ENCODE results near the gene GPC6.

Gene GPC6

DNA sequence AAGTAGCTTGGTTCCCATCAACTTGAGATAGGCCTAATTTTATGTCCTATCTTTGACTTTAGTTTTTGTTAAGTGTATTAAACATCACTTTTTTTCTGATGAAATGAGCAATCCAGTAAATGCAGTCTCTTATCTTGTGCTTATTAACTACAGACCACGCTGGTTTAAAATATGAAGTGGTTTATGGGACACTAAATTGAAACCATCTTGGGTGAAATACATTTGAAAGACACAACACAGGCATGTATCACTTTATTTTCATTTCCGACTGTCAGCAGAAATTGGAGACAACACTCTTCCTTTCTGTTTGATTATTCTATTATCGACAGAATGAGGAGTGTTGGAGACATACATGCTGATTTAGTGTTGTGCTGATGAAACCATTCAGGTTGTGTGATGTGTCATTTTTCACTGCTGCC is 447.7 kb downstream of the GPC6 start:
- DNase-seq (ENCODE audit: low read depth in 2 of 2): peak; percentile 18 to 29

DNA sequence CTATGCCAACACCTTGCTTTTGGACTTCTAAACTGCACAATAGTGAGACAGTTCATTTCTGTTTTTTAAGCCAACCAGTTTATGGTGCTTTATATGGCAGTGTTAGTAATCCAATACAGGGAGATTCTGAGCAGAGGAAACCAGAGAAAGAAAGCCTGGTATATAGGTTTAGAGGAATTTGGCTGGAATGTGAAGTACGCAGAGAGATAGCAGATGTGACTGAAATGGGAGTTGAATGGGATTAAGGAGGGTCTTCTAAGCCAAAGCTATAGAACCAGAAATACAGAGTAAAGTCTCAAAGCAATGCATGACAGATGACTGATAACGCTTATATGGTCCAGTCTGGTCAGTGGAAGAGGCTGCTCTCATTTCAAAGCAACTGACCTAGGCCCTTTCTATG is 453.7 kb downstream of the GPC6 start:
- no peak for DNase-seq (ENCODE audit: low read depth in 2 of 2)

DNA sequence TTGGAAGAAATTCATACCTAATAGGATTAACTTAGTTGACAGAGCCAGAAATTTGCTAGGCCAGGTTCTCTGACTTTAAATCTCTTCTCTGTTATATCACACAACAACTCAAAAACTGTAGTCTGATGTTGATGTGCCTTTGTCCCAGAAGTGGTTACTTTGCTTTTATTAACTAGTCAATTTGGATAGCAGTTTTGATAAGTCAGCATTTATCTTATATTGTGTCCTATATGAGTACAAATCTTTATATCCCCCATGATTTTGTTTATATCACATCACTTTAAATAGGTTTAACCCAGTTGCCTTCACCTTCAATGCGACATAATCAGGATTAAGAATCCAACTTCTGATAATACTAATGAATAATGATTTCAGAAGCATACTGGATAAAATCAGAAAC is 459.3 kb downstream of the GPC6 start:
- DNase-seq (ENCODE audit: low read depth in 2 of 2): no peak

DNA sequence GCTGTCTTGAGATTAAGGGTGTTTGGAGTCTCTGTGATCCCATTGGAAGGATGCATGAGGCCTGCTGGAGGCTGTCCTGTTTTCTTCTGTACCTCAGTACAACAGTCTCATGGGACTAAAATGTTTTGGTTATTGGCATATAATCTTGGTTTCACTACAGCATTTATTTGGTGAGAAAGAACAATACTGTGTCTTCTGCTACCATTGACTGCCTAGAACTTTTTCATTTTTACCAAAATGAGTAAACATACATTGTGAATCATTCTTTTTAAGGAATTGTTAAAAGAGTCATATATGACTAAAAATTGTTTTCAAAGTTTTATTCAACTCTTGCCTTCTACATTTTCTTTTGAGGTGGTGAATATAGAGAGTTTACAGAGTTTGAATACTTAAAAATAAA is 459.8 kb downstream of the GPC6 start:
- no peak for DNase-seq (ENCODE audit: low read depth in 2 of 2)

DNA sequence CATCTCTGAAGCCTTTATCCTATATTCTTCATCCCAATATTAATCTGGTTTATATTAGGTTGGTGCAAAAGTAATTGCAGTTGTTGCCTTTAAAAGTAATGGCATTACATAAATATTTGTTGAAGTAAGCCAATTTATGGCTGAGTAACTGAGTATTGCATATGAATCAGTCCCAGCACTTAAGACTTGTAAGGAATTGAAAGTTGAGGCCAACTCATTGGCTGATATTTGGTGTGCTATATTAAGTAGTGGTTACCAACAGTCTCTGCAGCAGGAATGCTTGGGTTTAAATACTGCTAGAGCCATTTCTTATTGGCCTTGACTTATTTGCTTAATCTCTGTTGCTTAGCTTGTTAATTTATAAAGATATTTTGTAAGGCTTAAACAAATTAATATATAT is 460.7 kb downstream of the GPC6 start:
- no peak for DNase-seq (ENCODE audit: low read depth in 2 of 2)

DNA sequence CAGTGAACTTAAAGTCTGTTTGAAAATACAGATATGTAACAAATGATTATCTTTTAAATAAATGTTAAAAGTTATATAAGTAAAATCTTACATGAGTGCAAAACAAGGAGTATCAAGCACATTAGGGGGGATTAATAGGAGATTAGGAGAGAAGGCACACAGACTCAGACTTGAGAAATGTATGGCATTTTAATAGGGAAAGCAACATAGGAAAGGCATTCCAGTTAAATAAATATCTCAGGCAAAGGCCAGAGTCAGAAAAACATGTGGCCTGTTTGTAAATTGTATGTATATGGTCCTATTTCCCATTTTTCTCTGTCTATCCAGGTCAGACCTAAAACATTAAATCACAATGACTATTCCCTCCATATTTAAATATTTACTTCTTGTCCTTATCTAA is 462.7 kb downstream of the GPC6 start:
- DNase-seq (ENCODE audit: low read depth in 2 of 2): peak in 1 of 2 experiments; percentile 17

DNA sequence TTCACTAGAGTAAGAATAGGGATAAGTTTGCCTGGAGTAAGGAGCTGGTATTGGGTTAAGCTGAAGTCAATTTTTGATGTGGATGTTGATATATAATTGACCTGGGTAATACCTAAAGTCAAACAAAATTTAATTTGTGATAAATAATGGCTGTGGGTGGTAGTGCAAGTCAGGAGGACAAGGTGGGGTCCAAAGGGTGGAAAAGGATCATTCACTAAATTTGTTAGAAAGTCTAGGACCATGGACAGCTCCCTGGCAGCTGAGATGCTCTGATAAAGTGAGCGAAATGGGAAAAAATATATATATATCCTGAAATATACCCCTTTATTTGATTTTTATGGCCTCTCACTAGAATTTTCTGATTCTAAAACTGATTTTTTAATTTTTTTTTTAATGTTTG is 463.5 kb downstream of the GPC6 start:
- peak in 1 of 2 experiments; percentile 12 for DNase-seq (ENCODE audit: low read depth in 2 of 2)

DNA sequence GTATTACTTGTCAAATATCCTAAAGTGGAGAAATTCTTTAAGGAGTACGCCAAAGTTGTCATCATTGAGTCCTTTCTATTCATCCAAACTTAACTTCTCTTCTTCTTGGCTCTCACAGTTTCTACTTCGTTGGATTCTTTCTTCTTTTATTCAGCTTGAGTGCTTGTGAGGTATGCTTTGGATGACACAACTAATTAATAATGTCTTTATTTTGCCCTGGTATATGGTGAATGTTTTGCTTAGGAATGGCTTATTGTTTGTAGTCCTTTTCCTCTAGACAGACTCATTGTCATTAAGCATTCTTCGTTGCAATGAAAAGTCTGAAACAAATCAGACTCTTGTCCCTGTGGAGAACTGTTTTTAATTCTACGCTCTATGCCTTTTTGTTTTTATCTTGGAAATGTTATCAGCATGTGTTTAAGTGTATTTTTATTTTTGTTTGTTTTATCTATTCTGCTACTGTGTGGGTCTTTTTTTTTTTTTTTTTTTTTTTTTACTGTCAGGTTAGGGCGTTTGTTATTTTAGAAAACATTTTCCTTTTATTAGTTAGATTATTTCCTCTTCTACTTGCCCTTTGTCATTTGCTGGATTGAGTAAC is 471.5 kb downstream of the GPC6 start:
- DNase-seq (ENCODE audit: low read depth in 2 of 2): no peak

DNA sequence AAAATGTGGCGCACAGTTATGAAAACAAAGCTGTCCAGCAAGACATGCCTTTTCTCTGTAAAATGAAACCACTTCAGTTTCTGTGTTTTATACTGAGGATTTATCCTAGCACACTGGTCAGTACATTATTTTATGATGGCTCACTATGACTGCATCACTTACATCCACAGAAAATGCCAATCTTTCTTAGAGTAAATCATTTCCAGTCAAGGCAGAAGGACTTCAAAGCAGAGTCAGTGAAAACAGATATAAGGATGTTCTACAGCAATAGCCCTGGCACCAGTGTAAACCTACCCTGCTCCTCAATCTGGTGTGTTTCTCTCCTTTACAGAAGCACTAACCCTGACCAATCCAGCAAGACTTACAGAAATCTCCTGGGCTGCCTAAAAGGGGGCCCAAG is 473.5 kb downstream of the GPC6 start:
- DNase-seq (ENCODE audit: low read depth in 2 of 2): no peak

DNA sequence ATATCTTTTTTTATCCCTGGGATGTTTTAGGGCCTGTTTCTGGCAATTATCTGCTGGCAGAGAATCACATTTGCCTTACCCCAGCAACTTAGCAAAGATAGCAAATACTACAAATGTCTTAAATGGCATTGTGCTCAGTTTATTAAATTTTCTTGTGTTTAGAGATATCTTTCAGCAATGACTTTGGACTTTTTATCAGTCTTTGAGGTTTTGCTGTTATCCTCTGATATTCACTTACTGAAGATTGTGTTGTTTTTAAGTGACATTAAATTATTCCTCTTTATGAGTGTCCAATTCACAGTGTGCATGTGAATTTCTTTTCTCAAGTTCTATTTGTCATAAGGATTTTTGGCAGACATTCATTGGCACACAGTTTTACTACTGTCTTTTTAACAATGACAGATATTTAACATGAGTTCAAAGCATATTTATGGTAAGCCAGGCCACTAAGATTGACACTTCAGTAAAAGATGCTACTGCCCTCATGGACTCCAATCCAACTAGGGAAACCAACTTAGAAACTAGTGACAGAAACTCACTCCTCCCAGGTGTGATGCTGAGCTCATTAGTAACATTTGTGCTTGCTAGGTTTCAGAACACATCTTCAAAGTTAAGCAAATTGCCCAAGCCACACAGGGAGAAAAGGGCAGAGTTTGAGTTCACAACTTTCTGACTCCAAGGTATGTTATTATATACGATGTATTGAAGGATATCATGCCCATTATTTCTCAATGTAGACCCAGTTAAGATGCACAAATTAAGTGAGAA is 481.9 kb downstream of the GPC6 start:
- no peak for DNase-seq (ENCODE audit: low read depth in 2 of 2)

DNA sequence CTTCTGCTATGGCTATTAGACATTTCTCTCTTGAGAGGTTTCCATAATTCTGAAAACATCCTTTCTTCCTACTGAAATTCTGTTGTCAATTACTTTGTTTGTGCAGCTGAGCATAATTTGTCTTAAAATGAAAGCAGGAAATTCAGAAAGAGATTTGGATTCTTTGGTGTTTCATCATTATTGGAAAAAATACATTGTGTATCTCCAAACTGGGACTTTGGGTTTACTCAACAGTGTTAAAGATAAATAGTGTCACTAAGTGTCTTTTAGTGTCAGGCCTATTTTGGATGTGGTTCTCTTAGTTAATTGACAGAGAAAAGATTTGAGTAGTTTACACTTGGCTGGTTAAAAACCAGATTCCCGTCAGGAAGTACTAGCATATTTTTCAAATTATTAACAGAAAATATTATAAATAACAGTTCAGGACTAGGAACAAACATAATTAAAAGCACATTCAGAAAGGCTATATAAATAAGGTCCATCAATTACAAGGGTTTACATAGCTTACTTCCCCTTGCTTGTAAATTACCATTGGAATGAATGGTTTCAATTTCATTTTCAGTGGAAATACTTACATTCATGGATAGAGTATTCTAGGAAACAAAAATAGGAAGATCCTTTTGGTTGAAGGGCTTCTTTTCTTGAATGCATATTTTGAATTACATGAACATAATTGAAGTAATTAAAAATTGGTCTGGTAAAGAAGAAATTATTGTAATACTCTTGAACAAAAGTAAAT is 483.1 kb downstream of the GPC6 start:
- peak; percentile 55 to 65 for DNase-seq (ENCODE audit: low read depth in 2 of 2)

DNA sequence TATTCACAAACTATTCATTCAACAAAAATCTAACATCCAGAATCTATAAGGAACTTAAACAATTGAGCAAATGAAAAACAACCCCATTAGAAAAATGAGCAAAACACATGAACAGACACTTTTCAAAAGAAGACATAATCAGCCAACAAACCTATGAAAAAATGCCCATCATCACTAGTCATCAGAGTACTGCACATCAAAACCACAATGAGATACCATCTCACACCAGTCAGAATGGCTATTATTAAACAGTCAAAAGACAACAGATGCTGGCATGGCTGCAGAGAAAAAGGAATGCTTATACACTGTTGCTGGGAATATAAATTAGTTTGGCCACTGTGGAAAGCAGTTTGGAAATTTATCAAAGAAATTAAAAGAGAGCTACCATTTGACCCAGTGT is 487.6 kb downstream of the GPC6 start:
- no peak for DNase-seq (ENCODE audit: low read depth in 2 of 2)

DNA sequence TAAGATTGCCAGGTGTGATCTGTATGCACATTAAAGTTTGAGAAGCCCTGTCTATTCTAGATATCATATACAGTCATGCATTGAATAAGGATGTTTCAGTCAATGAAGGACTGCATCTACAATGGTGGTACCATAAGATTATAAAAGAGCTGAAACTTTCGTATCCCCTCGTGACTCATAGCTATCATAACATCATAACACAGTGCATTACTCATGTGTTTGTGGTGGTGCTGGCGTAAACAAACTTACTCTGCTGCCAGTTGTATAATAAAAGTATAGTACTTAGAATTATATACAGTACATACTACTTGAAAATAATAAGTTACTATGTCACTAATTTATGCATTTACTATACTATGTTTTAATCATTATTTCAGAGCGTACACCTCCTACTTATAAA is 489.3 kb downstream of the GPC6 start:
- DNase-seq (ENCODE audit: low read depth in 2 of 2): no peak

DNA sequence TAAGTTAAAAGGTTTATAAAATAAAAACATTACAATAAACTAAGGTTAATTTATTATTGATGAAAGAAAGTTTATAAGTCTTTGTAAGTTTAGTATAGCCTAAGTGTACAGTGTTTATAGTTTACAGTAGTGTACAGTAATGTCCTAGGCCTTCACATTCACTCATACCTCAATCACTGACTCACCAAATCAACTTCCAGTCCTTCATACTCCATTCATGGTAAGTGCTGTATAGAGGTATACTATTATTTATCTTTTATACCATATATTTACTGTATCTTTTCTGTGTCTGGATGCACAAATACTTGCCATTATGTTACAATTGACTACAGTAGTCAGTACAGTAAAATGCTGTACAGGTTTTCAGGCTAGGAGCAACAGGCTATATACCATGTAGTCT is 490.0 kb downstream of the GPC6 start:
- no peak for DNase-seq (ENCODE audit: low read depth in 2 of 2)

DNA sequence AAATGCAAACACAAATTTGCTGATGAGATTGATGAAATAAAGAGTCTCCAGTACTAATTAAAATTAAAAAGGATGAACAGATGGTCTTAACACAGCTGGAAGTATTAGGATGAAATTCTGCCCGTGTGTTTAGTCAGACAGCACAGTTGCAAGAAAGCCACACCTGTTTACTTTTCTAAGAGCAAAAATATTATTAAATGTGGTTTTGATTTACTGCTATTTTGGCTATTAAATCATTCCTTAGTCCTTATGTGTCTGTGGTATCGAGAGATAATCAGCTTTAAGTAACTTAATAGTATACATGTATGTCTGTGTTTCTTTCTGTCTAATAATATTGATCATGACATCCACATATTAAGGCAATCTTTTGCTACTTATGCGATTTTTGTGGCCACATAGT is 494.9 kb downstream of the GPC6 start:
- DNase-seq (ENCODE audit: low read depth in 2 of 2): no peak

DNA sequence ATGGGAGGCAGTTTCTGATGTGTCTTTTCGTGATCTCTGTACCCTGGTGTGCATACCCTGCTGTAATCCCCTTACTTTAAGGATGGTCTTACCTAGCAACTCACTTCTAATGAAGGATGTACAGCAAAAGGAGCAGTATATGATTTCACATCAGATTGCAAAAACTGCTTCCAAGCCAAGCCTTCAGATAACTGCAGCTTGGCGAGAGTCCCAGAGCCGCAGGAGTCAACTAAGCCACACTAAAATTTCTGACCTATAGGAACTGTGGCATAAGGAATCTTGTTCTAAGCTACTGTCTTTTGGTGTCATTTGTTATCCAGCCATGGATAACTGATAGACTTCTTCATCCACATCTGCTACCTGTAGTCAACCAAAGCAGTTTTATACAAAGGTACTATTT is 496.7 kb downstream of the GPC6 start:
- DNase-seq (ENCODE audit: low read depth in 2 of 2): no peak

DNA sequence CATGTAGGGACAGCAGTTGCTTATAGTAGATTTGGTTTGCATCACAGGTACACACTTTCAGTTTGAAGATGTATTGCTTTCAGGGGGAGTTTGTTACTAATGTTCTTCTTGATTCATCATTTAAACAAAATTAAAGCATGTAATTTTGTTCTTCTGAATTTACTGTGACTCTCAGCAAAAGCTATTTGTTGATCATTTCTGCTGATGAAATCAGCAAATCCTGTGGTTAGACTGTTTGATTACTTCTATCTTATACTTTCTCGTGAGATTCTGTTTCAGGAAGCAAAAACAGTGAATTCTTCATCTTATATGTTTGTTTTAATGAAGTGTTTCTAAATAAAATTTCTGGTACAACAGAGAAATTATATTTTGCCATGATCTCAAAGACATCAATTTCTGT is 497.6 kb downstream of the GPC6 start:
- no peak for DNase-seq (ENCODE audit: low read depth in 2 of 2)

DNA sequence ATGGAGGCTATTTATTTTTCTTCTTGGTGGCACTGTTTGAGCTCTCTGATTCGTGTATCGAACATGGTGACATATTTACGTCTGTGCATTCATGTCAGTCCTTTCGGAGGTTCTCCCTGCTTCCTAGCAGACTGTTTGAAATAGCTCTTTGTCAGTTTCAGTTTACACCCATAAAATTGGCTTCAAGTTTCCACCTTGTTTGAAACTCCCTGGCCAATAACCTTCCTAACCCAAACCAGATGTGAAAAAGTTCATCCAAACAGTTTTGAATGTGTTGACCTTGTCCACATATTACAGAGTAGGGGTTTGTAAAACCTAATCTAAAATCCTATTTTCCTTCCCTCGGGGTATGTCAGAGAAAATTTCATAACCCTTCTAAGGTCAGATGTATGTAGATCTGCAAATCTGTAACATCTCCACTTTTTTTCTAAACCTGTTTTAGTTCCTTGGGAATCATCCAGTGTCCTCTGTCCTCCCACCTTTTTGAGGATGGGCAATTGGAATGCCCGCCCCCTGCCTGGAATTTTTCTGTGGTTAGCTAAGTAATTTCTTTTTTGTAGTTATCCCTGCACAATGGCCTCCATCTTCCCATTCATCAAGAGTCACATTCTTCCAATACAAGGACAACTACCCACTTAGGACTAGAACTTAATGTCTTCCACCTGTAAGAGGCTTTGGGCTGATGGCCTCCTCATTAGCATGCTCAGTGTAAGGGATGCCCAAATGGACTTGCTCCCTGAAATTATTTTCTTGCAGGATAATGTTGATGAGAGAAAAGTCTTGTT is 499.8 kb downstream of the GPC6 start:
- no peak for DNase-seq (ENCODE audit: low read depth in 2 of 2)

DNA sequence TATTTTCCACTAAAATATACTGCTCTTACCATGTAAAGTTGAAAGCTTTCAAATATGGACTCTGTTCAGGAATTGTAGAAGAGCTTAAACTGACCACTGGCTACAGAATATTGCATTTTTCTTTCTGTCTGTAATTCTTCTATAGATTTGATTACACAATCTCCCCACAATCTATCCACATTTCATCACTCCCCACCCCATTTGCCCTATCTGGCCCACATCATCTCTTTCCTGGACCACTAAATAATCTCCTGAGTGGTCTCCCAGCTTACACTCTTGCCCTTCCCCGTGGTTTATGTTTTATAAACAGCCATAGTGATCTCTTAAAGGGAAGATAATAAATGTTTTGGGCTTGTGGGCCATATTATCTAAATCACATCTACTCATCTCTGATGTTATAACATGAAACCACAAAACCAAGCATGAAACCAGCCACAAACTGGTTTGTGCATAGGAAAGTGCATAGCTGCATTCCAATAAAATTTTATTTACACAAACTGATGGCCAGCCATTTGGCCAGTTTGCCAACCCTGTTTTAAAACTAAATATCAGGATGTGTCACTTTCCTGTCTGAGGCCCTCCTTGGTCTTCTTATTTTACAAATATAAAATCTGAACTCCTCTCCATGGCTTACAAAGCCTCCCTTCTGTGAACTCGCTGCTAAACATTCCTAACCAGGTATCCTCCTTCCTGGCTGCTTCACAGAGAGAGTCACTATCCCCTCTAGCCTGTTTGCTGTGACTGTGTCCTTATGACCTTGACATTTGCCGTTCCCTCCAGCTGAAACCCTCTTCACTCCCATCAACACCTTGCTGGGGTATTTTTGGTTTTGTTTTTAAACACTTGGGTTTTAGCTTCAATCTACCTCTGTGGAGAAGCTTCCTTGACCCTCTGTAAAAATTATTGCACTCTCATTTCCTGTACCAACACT is 500.9 kb downstream of the GPC6 start:
- DNase-seq (ENCODE audit: low read depth in 2 of 2): peak; percentile 62 to 72

DNA sequence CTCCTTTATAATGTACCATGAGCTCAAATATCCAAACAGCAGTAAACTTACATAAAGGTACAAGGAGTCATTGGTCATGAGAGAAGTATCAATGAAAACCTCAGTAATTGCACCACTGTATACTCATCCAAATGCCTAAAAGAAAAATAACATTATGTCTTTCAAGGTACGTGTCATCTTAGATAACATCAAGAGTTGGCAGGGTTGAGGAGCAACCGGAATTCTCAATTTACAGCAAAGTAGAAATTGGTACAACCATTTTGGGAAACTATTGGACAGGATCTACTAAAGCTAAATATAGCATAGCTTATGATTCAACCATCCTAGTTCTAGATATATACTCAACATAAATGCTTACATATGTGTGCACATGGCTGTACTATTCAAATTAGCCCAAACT is 502.8 kb downstream of the GPC6 start:
- DNase-seq (ENCODE audit: low read depth in 2 of 2): no peak

DNA sequence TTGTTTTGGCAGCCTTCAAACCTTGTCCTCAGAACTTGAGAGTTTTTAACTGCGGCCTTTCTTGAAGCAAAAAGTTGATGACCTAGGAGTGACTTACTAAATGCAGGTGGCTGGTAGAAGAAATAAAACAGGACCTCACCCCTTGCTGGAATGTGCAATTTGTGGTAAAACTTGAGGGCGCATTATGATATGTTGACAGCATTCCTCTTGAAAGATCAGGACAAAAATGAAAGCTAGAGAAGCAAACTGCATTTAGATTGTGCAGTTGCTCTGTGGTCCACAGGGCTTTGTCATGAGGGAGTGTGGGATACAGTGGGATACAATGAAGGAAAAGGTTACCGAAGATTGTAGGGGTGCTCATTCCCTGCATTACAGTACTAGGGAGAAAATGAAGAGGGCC is 504.2 kb downstream of the GPC6 start:
- no peak for DNase-seq (ENCODE audit: low read depth in 2 of 2)
